HG02852 (cell line): ENCODE measurements around the gene TMEM106C.

Experiments used
- ATAC-seq: cut with Tn5 transposase; IDR thresholded peaks from one replicate; pipeline ENCODE4 v1.9.1; 2021; ENCODE audit warnings: mild to moderate bottlenecking, moderate library complexity; ENCODE audit not compliant: unreplicated experiment

The TMEM106C gene

DNA sequence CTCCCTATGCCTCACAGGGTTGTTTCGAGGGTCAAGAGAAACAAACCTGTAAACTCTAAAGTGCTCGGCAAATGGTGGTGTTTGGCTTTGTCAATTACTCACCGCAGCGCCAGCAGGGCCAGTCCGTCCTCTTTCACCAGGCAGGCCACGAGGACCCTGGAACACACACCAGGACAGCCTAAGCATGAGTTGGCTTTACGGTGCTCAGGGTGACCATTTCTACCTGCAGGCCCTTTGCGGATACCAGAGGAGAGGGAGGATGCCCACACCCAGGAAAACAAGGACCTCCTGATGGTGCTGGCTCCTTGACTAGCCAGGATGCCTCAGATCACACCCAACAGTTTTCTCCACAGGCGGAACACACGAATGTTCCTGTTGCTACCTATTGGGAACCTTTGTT lies 29.4 kb downstream of the TMEM106C start:
- no peak for ATAC-seq

DNA sequence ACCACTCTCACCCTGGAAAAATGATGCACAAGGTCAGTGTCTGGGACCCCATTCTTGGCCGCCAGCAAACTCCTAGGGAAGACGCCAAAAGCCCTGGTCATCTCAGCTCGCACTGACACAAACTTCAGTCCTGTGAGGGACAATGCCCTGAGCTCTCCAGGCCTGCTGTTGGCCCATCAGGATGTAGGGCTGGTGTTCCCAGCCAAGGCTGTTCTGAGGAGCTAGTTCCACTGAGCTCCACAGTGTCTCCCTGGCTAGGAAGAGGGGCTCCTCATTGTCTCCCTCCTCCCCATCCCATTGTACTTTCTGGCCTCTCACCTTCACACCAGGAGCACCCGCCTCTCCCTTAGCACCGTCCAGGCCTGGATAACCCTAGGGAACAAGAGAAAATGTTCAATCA lies 30.1 kb downstream of the TMEM106C start:
- no peak for ATAC-seq

DNA sequence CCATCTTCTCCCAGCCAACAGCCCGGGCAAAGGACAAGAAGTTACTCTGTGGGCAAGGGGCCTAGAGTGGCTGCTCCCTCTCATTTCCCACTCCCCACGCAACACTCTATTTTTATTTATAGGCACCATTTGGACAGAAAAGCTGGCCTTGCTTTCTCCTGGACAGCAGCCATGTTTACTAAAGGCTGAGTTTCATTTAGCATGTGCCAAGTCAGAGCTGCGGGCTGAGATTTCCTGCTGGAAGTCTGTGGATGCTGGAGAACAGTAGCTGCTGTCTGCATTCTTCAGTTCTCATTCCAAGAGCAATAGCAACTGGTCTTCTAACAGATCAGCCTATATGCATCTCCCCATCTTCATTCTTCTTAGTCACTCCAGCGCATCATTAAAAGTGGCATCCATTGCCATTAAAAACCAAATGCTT lies 32.6 kb downstream of the TMEM106C start:
- ATAC-seq: no peak

DNA sequence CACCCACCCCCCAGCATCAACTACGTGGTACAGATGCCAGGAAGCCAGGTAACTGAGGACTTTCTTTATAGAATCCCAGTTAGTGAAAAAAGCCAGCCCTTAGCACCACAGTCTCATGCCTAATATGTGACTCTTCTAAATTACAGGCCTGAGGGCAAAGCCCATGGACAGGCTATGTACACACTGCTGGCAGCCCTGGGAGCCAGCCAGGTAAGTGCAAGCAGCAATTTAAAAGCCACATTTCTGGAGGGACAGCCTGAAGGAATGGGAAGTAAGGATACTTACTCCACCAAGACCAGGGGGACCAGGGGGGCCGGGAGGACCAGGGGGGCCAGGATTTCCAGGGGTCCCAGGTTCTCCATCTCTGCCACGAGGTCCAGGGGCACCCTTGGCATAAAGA lies 33.9 kb downstream of the TMEM106C start:
- ATAC-seq: no peak

DNA sequence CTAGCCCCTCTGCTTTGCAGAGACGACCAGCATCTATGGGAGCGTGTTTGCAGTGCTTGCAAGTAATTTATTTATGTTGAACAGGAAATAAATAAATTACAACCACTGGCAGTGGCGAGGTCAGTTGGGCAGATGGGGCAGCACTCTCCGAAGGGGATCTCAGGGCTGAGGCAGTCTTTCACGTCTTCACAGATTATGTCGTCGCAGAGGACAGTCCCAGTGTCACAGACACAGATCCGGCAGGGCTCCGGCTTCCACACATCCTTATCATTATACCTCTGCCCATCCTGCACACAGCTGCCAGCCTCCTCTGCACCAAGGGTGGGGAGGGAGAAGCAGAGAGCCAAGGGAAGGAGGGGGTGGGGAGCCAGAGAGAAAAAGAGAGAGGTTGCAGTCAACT lies 36.4 kb downstream of the TMEM106C start:
- no peak for ATAC-seq

DNA sequence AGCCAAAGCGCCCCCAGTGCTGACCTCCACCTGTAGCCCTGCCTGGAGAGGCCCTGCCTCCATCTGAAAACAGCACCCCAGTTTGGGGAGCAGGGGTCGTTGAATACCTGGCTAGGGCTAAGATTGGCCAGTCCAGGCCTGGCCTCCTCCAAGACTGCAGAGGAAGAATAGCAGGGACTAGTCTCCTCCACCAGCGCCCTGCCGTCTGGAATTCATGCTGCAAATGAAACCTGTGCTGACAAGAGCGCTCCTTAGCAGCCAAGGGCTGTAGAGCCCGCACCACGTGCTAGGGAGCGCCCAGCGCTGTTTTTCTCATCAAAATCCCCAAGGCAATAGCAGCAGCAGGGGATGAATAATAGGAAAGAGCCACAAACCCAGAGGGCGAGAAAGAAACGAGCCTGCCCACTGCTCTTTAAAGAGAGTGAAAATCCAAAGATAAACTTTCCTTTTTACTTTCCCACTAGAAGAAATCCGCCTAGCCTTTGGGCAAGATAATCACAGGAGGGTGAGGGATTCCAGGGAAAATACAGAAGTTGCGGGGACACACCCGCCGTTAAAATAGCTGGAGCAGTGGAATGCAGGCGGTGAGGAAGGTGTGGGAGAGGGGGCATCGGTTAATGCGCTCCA lies 37.6 kb downstream of the TMEM106C start:
- ATAC-seq: no peak

DNA sequence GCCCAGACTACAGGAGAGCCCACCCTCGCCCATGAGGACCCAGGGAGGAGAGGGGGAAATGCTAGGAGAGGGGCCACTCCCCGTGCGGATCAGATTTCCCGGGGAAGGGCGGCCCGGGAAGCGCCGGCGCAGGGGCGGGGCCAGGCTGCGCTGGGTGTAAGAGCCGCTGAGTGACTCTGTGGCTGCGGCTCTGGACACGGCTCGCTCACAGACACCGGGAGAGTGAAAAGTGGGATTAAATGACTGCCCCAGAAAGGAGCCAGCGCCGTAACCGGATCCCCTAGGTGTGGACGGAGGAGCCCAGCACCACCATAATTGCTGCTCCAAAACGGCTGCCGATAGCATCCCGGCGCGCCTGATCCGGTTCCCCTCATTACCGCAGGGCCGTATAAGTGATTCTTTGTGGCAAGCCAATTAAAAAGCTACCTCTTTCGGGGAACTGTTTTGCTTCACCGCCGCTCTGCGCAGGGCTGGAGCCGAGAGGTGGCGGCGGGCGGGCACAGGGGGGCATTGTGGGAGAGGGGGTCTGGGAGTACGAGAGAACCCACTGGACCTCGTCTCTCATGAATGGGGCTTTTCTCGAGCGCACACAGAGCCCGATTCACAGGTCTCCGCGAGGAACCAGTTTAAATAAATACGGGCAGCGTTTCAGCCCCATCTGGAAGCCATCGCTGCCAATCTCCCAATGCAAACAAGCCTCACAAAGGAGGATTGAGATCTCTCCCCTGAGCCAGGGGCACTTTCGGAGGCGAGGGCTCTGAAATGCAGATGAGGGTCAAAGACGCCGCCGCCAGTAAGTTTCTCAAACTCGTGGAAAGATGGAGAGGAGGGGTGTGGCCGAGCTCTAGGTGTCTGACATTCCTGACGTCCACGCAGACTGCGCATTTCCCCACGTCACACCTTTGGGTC lies 38.4 kb downstream of the TMEM106C start:
- ATAC-seq: no peak

DNA sequence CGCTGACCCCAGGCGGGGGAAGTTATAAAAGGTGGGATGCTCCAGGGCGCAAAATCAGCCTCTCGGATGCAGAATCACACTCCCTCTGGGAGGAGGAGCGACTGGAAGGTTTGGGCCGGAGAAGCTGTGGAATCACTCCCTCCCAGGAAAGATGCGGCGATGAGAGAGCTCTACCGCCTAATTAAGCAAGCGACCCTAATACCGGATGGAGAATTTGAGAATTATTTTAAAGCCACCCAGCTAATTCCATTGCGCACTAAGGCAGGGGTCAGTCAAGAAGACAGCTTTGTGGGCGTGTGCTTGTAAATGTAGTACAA lies 39.0 kb downstream of the TMEM106C start:
- ATAC-seq: no peak

DNA sequence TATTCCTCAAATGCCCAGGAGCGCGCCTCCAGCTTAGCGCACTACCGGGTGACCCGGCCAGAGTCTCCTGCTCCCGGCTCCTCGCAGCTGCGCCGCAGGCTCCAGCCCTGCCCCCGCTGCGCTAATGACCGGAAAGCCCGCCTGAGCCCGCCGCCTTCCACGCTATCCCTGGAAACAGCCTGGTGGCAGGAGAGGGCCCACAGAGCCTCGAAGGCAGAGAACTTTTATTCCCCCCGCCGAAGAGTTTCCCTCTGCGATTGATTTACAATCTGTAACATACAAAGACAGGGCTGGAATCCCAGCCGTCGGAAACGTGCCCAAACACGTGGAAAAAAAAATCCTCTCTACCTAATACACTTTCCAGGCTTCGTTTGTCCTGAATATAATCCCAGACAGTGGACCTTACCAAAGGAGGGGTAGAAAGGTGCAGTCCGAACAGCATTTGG lies 39.4 kb downstream of the TMEM106C start:
- ATAC-seq: no peak

DNA sequence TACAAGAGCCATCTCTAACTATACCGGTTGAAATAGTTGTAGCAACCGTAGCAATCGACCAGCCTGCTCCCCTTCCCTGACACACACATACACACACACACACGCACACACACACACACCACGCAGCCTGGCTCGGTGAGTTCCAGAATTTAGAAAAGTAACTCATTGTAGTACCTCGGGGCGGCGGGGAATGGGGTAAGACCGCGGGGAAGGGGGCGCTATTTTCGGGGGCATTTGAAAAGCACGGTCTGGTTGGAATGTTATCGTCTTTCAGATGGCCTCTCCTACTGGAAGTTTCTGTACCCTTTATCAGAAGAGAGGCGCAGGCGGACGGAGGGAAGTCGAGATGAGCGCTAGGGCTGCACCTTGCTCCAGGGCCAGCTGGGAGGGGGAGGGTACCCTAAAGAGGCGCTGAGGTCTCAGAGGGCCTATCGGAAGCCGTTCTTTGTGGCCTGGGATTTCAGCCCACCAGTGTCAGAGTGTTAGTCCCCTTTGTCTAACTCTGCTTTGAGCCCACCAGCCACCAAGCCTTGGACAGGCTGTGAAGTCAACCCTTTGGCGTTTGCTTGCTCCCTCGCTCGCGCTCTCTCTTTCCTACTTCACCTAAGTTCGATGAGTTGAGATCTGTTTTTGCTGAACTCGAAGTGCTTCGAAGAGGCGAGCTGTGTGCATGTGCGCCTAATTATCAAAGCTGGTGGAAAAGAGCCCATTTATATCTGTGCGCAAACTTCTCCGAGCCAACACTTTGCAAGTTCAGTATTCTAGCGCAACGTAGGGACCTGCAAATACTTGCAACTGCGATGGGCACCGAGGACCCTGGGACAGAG lies 40.0 kb downstream of the TMEM106C start:
- ATAC-seq: no peak

DNA sequence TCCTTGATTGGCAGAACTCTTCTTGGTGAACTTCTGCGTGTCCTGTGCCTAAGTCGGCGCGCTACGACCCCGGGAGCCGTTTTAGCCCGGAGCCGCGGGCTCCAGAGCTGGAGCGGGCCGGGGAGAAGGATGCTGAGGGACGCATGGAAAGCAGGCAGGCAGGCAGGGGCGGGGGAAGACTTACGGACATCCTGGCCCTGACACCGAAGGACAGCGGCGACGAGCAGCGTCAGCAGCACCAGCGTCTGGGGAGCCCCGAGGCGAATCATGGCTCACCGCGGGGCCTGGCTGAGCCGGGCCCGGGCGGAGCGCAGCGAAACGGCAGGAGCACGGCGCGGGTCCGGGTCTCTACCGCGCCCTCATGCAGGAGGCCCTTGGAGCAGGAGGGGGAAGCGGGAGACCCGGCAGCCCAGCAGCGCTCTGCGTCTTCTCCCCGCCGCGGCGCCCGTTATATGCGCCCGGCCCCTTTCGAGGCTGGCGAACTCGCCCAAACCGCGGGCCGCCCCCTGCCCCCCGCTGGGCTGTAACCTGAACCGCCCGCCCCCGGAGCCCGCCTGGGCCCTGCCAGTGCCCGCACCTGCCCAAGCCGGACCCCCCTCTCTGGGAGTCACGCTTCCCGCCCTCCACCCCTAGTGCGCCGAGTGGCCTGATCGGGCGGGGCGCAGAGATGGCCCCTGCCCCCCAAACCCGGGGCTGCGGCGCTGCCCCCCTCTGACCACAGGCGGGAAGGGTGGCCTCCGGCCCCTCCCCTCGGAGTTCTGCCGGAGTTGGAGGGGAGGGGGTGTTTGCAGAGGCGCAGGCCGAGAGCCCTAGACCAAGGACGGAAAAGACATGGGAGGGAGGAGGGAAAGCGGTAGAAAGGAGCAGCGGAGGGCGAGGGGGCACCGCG lies 40.9 kb downstream of the TMEM106C start, which contains the start of gene COL2A1:
TSS of gene COL2A1 (minus strand) at position 424 of the 889 bp plus-strand sequence. CDS start at position 269, 155 bp downstream.
- ATAC-seq: no peak

DNA sequence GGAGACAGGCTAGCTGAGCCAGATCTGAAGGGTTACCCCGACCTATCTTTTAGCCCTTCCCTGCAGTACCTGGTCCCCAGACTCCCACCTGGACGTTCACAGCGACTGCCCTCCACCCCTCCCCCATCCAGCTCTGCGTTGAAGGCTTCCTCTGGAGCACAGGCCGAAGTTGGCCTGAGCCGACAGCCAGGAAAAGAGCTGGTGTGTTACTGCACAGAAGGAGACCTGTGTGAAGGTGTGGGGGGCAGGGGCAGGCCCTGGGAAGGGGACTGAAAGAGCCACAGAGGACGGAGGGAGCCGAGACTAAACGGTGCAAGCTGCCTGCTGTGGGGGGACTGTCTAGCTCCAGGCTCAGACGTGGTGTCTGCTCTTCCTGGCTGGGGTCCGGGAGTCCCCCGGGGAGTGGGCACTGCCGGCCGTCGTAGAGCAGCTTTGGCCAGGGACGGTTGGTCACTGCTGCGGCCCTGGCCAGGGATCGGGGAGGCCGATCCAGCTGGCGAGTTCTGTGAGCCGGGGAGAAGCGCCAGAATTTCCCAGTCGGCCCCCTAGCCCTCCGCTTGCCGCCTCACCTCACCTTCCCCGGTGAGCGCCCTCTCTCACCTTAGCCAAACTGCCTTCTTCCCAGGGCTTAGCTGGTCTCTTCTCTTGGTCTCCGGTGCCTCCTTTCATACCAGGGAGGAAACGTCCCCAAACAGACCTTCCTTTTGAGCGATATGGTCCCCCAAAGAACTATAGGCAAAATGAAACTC lies 41.8 kb downstream of the TMEM106C start:
- ATAC-seq: no peak

DNA sequence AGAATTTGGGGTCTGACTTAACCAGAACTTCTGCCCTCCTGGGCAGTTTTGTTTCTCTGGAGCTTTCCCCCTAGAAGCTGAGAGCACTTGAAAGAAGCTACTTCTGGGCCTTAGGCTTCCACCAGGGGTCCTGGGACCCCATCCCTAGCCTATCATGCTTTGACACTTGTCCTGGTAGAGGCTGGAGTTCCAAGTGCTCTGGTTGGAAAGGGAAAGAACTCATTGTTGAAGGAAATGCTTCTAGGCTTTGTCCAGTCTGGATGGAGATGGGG lies 42.3 kb downstream of the TMEM106C start:
- no peak for ATAC-seq

DNA sequence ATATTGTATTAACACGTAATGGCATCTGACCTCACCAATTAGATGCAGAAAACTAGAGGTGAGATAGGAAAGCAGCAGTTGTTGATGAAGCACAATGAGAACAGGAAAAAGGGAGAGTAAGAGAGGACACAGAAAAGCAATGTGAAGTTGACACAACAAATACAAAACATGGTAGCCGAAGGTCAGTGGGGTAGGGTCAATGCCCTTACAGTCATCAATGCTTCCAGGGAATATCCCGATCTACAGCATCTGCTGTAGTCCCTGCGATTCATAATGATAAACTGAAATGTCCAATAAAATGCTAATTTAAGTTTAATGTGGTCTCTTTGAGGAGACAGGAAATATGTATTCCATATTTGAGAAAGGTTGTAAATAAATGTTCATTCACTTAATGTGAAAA lies 43.8 kb downstream of the TMEM106C start:
- no peak for ATAC-seq

DNA sequence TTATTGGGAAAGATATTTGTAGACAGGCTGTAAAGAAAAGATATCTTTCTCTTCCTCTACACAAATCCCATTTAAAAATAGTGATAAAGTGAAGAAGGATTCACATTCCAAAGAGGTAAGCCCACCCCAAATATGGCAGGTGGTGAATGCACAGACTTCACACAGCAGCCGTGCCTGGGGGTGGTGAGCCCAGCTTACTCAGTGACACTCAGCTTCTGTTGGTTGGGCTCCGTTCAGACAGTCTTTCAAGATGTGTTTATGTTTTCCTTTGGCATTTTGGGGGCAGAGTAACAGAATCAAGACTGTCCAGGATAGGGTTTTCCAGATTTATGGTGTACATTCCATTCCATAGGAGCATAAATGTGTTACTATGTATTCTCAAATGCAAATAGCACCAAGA lies 45.0 kb downstream of the TMEM106C start:
- ATAC-seq: no peak

DNA sequence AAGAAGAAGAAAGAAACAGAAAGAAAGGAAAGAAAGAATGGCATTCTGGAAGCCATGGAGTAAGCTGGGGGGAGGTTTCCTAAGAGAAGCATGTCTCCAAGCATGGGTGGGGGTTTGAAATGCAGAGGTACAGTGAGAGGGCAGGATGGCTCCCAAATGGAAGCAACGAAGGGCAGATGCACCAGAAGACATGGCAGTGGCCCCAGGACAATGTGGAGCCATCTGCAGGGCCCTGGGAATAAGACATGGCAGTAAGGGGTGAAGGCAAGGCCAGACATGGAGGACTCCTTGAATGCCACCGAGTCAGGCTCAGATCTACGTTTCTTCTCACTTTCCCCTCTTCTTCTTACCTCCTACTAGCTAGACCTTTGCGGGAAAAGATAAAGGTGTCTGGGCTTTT lies 45.6 kb downstream of the TMEM106C start:
- ATAC-seq: no peak

DNA sequence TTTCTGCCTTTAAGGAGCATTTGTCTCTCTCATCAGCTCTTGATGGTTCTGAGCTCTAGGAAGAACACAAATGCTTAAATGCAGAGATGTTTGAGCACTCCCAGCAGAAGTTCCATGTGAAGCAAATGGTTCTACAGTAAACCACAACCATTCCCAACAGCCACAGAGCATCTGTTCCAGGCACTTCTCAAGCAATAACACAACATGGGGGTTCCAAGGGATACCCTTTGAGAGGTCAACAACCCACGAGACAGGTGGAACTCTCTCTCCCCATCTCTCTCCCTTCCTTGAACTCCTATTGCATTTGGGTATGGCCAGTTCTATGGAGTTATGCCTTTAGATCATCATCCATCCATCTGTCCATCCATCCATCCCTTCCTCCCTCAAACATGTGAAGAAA lies 46.1 kb downstream of the TMEM106C start:
- no peak for ATAC-seq

DNA sequence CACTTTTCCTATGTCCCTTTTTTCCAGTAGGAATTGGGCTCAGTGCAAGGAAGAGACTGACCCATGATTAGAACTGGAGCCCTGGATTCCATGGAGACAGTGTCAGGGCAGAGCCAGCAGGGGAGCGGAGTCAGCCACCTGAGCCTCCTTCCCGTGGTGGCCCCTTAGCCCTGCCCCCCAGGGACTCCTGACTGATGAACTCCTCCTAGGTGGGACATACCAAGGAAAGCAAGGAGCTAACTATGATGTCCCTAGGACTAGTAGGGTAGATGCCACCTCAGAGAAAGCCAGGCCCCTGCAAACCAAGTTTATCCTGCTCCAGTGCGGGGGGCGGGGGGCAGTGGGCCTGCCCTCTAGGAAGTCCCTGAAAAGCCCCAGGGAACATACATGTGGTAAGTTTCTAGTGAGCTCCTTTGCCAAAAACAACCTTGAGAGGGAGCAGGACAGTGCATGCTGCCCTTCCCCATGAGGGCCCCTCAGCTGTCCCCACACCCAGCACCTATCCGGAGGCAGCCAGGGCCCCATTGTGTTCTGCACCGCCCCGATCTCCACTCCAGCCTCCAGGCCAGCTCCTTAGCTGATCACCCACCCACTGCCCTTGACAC lies 47.1 kb downstream of the TMEM106C start:
- no peak for ATAC-seq

DNA sequence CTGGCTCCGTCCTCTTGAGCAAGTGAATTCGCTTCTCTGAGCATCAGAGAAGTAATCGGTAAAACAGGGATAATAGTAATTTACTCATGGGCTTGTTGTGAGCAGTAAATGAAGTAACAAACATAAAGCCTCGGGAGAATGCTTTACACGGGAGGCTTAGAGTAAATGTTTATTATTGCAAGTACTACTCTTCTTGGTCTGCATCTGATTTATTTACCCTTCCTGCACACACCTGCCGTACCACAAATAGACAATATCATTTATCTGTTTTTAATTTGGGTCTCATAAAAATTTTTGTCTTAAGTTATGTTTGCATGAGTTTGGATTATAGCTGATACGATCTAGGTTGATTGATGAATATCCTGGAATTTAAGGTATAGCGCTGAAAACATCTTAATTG lies 48.7 kb downstream of the TMEM106C start:
- no peak for ATAC-seq

DNA sequence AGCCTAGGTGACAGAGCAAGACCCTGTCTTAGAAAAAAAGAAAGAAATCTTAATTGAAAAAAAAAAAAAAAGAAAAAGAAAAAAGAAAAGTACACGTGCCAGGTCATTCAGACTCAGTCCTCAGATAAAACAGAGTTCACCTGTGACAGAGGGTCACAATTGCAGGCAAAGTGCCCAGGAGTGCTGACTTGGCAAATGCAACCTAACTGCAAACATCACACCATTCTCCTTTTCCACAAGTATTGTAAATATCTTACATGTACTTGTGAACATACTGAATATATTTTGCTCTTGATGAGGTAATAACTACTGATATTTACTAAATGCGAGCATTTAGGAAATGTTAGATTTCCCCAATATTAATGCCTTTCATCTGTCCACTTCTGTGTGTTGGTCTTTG lies 49.9 kb downstream of the TMEM106C start:
- ATAC-seq: no peak
